ENCODE results near the gene SYTL3. TPM values are rescaled to one million over a fixed set of nuclear protein-coding genes. Genes with fewer than 3 reads are reported as not detected.

SYTL3 gene
- total RNA-seq, 1 experiment from 2014 or later: 14.2 TPM

- no peak for TF ChIP-seq CTCF (IDR thresholded peaks at IDR 0.05; ENCODE audit: unreplicated experiment)
- no peak overlapping the region for H3K27ac Mint-ChIP-seq (ENCODE audit: unreplicated experiment)
- CTCF ChIA-PET: interaction anchor here (0.6 kb wide), 2 partner anchors 64 to 252 kb away, joined by 3 read pairs; no protein-coding TSS in a partner anchor
- no peak overlapping the region for H3K4me3 Mint-ChIP-seq (ENCODE audit: low read depth, unreplicated experiment)
- no peaks in the 10 kb centered on the region for H3K27me3 Mint-ChIP-seq (ENCODE audit: unreplicated experiment)
- no peaks in the 10 kb centered on the region for H3K9me3 Mint-ChIP-seq (ENCODE audit: low read depth, unreplicated experiment)
- BruUV-seq (replicated peaks): no TSS peak
- DNase-seq: no peak
- H3K4me1 Mint-ChIP-seq (ENCODE audit: low read depth, unreplicated experiment): peaks cover 7% of the 10 kb centered on the region
- H3K36me3 Mint-ChIP-seq (ENCODE audit: insufficient read depth, unreplicated experiment): peaks cover 49% of the 10 kb centered on the region
- intact Hi-C loops (cut with micrococcal nuclease; ENCODE audit: unreplicated experiment): no loop called here
Measured at GRCh38 chr6:158626360-158627167, 23.3 kb upstream of the SYTL3 start.

GRCh38 chr6:158627168-158627939, 22.5 kb upstream of the SYTL3 start:
- H3K4me1 Mint-ChIP-seq (ENCODE audit: low read depth, unreplicated experiment): peaks cover 15% of the 10 kb centered on the region
- H3K27me3 Mint-ChIP-seq (ENCODE audit: unreplicated experiment): no peaks in the 10 kb centered on the region
- no peak for DNase-seq
- intact Hi-C loops (cut with micrococcal nuclease; ENCODE audit: unreplicated experiment): no loop called here
- CTCF ChIA-PET: interaction anchor here (0.5 to 0.6 kb wide), 3 partner anchors 65 to 252 kb away, joined by 3 read pairs; no protein-coding TSS in a partner anchor
- H3K36me3 Mint-ChIP-seq (ENCODE audit: insufficient read depth, unreplicated experiment): peaks cover 53% of the 10 kb centered on the region
- H3K4me3 Mint-ChIP-seq (ENCODE audit: low read depth, unreplicated experiment): no peak overlapping the region
- no TSS peak for BruUV-seq (replicated peaks)
- TF ChIP-seq CTCF (IDR thresholded peaks at IDR 0.05; ENCODE audit: unreplicated experiment): no peak
- no peaks in the 10 kb centered on the region for H3K9me3 Mint-ChIP-seq (ENCODE audit: low read depth, unreplicated experiment)
- no peak overlapping the region for H3K27ac Mint-ChIP-seq (ENCODE audit: unreplicated experiment)

- intact Hi-C loops (cut with micrococcal nuclease; ENCODE audit: unreplicated experiment): no loop called here
- no peaks in the 10 kb centered on the region for H3K9me3 Mint-ChIP-seq (ENCODE audit: low read depth, unreplicated experiment)
- H3K27me3 Mint-ChIP-seq (ENCODE audit: unreplicated experiment): no peaks in the 10 kb centered on the region
- BruUV-seq (replicated peaks): no TSS peak
- H3K36me3 Mint-ChIP-seq (ENCODE audit: insufficient read depth, unreplicated experiment): peaks cover 54% of the 10 kb centered on the region
- peaks cover 19% of the 10 kb centered on the region for H3K4me1 Mint-ChIP-seq (ENCODE audit: low read depth, unreplicated experiment)
- CTCF ChIA-PET: no interaction called here
- no peak for DNase-seq
- no peak overlapping the region for H3K4me3 Mint-ChIP-seq (ENCODE audit: low read depth, unreplicated experiment)
- no peak overlapping the region for H3K27ac Mint-ChIP-seq (ENCODE audit: unreplicated experiment)
- no peak for TF ChIP-seq CTCF (IDR thresholded peaks at IDR 0.05; ENCODE audit: unreplicated experiment)
Measured at GRCh38 chr6:158627940-158628211, 22.0 kb upstream of the SYTL3 start.

- CTCF ChIA-PET: no interaction called here
- no peak overlapping the region for H3K4me3 Mint-ChIP-seq (ENCODE audit: low read depth, unreplicated experiment)
- peaks cover 54% of the 10 kb centered on the region for H3K36me3 Mint-ChIP-seq (ENCODE audit: insufficient read depth, unreplicated experiment)
- DNase-seq: no peak
- no peaks in the 10 kb centered on the region for H3K27me3 Mint-ChIP-seq (ENCODE audit: unreplicated experiment)
- BruUV-seq (replicated peaks): no TSS peak
- H3K27ac Mint-ChIP-seq (ENCODE audit: unreplicated experiment): no peak overlapping the region
- TF ChIP-seq CTCF (IDR thresholded peaks at IDR 0.05; ENCODE audit: unreplicated experiment): no peak
- peaks cover 19% of the 10 kb centered on the region for H3K4me1 Mint-ChIP-seq (ENCODE audit: low read depth, unreplicated experiment)
- intact Hi-C loops (cut with micrococcal nuclease; ENCODE audit: unreplicated experiment): no loop called here
- no peaks in the 10 kb centered on the region for H3K9me3 Mint-ChIP-seq (ENCODE audit: low read depth, unreplicated experiment)
Measured at GRCh38 chr6:158628542-158628941, 21.3 kb upstream of the SYTL3 start.

Measured in Calu3 (cell line).